HepG2 (cell line): ENCODE measurements around the gene MEGF11. TPM values are rescaled to one million over a fixed set of nuclear protein-coding genes. Genes with fewer than 3 reads are reported as not detected.
A peak's percentile ranks its signal among the peaks of the same experiment; 100 is the strongest.

Source experiments
- HNF4A ChIP-seq: sonication (generic); formaldehyde crosslinking; IDR thresholded peaks from 2 replicates; pipeline ENCODE4 v1.4.0; 2020; ENCODE audit warnings: missing genetic modification reagents
- HNRNPUL1 ChIP-seq: fragments of 200-400 bp; formaldehyde crosslinking; IDR thresholded peaks from 2 replicates; pipeline ENCODE4 v1.6.1; 2017; ENCODE audit warnings: low read depth, mild to moderate bottlenecking, low read length, moderate library complexity
- NAIF1 ChIP-seq: sonication (generic); formaldehyde crosslinking; IDR thresholded peaks from 2 replicates; pipeline ENCODE4 v1.5.0; 2020; ENCODE audit warnings: mild to moderate bottlenecking, missing genetic modification reagents, borderline replicate concordance
- NR2F6 ChIP-seq, 2 experiments: IDR thresholded peaks; 2 replicates each; pipeline ENCODE4 v1.6.1; 2016; ENCODE audit warnings: antibody characterized with exemption in 1 of 2, mild to moderate bottlenecking in 1 of 2
- PRDM15 ChIP-seq: sonication (generic); formaldehyde crosslinking; IDR thresholded peaks from 2 replicates; pipeline ENCODE4 v1.4.0; 2020; ENCODE audit warnings: missing genetic modification reagents
- SOX6 ChIP-seq, 2 experiments: fragments of 450-650 bp in 1 of 2; sonication (generic) in 1 of 2; formaldehyde crosslinking in 1 of 2; IDR thresholded peaks; 2 replicates each; pipeline versions ENCODE4 v1.4.0 to v1.6.1; 2017 to 2020; ENCODE audit warnings: antibody characterized with exemption in 1 of 2, mild to moderate bottlenecking in 1 of 2, missing genetic modification reagents in 1 of 2
- ZNF18 ChIP-seq: sonication (generic); formaldehyde crosslinking; IDR thresholded peaks from 2 replicates; pipeline ENCODE4 v1.8.0; 2022; ENCODE audit warnings: mild to moderate bottlenecking, missing genetic modification reagents; ENCODE audit not compliant: insufficient replicate concordance
- ZNF646 ChIP-seq: sonication (generic); formaldehyde crosslinking; IDR thresholded peaks from 2 replicates; pipeline ENCODE4 v1.9.0; 2021; ENCODE audit warnings: mild to moderate bottlenecking, missing genetic modification reagents
- ZSCAN29 ChIP-seq: sonication (generic); formaldehyde crosslinking; conservative IDR thresholded peaks from 2 replicates; pipeline ENCODE4 v1.4.0; 2020; ENCODE audit warnings: mild to moderate bottlenecking, missing genetic modification reagents
- polyA plus RNA-seq, 8 experiments: library from polyadenylated mRNA; depleted of rRNA in 3 of 8; stranded (reverse) in 7 of 8; unstranded in 1 of 8; fragments of >200 nt; fragmentation: Illumina TruSeq in 4 of 8; extraction: Trizol in 4 of 8; gene quantifications; 2 replicates each; pipeline versions ENCODE4 v1.2.1 to v1.2.3, GENCODE V29; 2011 to 2016; ENCODE audit warnings: low read depth in 4 of 8, missing spikeins in 1 of 8, mixed read lengths in 1 of 8; ENCODE audit not compliant: insufficient read depth in 1 of 8
- total RNA-seq, 5 experiments: library from RNA; depleted of rRNA; stranded (reverse); fragments of >200 nt; fragmentation: Illumina TruSeq; extraction: Trizol; gene quantifications; 2 replicates each; pipeline ENCODE4 v1.2.3, GENCODE V29; 2016; ENCODE audit warnings: low read depth in 1 of 5
- TF ChIP-seq, protein P1 (sequence below): sonication (generic); formaldehyde crosslinking; IDR thresholded peaks from 2 replicates; pipeline ENCODE4 v1.8.0; 2022; ENCODE audit warnings: mild to moderate bottlenecking, missing genetic modification reagents, moderate library complexity

MEGF11 gene
- total and polyA plus RNA-seq, 2 of the 13 experiments (the other 11 are each of a cell fraction or from before 2014, with no cell fraction given), result not detected

- TF ChIP-seq ZNF646 (CRISPR knock-in tag) (no peak), NAIF1 (CRISPR knock-in tag) (0 out of 2 replicates have a peak, but pooled peaks have one; percentile 5), NR2F6 (IDR thresholded peaks at IDR 0.05) (peak; percentile 26; the same call in 1 of the 2 replicates), NR2F6 (CRISPR knock-in tag; IDR thresholded peaks at IDR 0.05) (no peak), PRDM15 (CRISPR knock-in tag) (no peak), HNRNPUL1 (no peak), ZNF18 (no peak), HNF4A (CRISPR knock-in tag) (peak; percentile 48; the same call in 1 of the 2 replicates), ZSCAN29 (no peak), SOX6 (IDR thresholded peaks at IDR 0.05) (no peak), SOX6 (CRISPR knock-in tag; IDR thresholded peaks at IDR 0.05) (no peak)
- TF ChIP-seq, protein P1, sequence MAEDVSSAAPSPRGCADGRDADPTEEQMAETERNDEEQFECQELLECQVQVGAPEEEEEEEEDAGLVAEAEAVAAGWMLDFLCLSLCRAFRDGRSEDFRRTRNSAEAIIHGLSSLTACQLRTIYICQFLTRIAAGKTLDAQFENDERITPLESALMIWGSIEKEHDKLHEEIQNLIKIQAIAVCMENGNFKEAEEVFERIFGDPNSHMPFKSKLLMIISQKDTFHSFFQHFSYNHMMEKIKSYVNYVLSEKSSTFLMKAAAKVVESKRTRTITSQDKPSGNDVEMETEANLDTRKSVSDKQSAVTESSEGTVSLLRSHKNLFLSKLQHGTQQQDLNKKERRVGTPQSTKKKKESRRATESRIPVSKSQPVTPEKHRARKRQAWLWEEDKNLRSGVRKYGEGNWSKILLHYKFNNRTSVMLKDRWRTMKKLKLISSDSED (CRISPR knock-in tag), result no peak
Observed at GRCh38 chr15:65868546-65869125, 384.9 kb downstream of the MEGF11 start (continued).
